B cell (primary cell): ENCODE data around the gene NTM. TPM values are rescaled to one million over a fixed set of nuclear protein-coding genes. Genes with fewer than 3 reads are reported as not detected.

ENCODE experiments used
- ATAC-seq: fragments of 200-7000 bp; cut with Tn5 transposase; one replicate; pipeline ENCODE4 v1.10.0; 2021; ENCODE audit warnings: low read depth, mild to moderate bottlenecking, moderate number of reproducible peaks, moderate library complexity
- CTCF ChIA-PET: fragments of 350-600 bp; sonication (Branson Sonifier 250); formaldehyde crosslinking; loops from one replicate; lab custom pipeline; 2021; ENCODE audit warnings: antibody characterized with exemption, inconsistent platforms; lab: Charles Lee
- POLR2A ChIA-PET: fragments of 350-600 bp; sonication (Branson Sonifier 250); formaldehyde crosslinking; loops from one replicate; lab custom pipeline; 2021; ENCODE audit warnings: antibody characterized with exemption; lab: Charles Lee
- DNase-seq: peaks from one replicate; pipeline ENCODE4 v3.0.0; 2013
- H2AFZ ChIP-seq: 2 replicates; pipeline ENCODE4 v1.6.1; 2012; ENCODE audit warnings: mild to moderate bottlenecking, low read depth, low read length; ENCODE audit not compliant: insufficient read depth, poor library complexity, severe bottlenecking
- H3K27ac ChIP-seq, 2 donors: 1 replicate in 1 of 2; 2 replicates in 1 of 2; pipeline ENCODE4 v1.5.1; 2012 to 2013; ENCODE audit warnings: low read length in 2 of 2, mild to moderate bottlenecking in 2 of 2, moderate library complexity in 1 of 2
- H3K27me3 ChIP-seq, 4 experiments: fragments of 200-600 bp in 1 of 4; sonication (generic) in 1 of 4; replicated peaks in 1 of 4; 1 replicate in 2 of 4; 2 replicates in 2 of 4; pipeline versions ENCODE4 v1.6.1 to v1.7.0; 2013 to 2016; ENCODE audit warnings: low read length in 3 of 4, mild to moderate bottlenecking in 2 of 4, mixed read lengths in 1 of 4, moderate library complexity in 1 of 4; ENCODE audit not compliant: insufficient read depth in 4 of 4, control insufficient read depth in 3 of 4; ENCODE audit errors: control extremely low read depth in 1 of 4
- H3K36me3 ChIP-seq, 2 experiments: replicated peaks in 1 of 2; 1 replicate in 1 of 2; 2 replicates in 1 of 2; pipeline versions ENCODE4 v1.6.1 to v1.7.1; 2013; ENCODE audit warnings: low read length in 1 of 2; ENCODE audit not compliant: insufficient read depth in 2 of 2, control insufficient read depth in 1 of 2; ENCODE audit errors: control extremely low read depth in 1 of 2, extremely low read depth in 1 of 2
- H3K4me1 ChIP-seq, 2 donors: fragments of 200-600 bp in 1 of 2; sonication (generic) in 1 of 2; 1 replicate in 1 of 2; 2 replicates in 1 of 2; pipeline versions ENCODE4 v1.5.1 to v1.6.1; 2013 to 2017; ENCODE audit warnings: low read length in 2 of 2; ENCODE audit not compliant: control insufficient read depth in 2 of 2, insufficient read depth in 2 of 2
- H3K4me2 ChIP-seq: replicated peaks from 2 replicates; pipeline ENCODE3; 2012; ENCODE audit warnings: mild to moderate bottlenecking, low read depth, low read length; ENCODE audit not compliant: poor library complexity, severe bottlenecking
- H3K4me3 ChIP-seq, 5 experiments: fragments of 200-600 bp in 1 of 5; sonication (generic) in 1 of 5; 1 replicate in 3 of 5; 2 replicates in 2 of 5; pipeline versions ENCODE4 v1.5.1 to v1.7.0; 2011 to 2016; ENCODE audit warnings: low read length in 4 of 5, mild to moderate bottlenecking in 4 of 5, low read depth in 2 of 5, control low read depth in 1 of 5, moderate library complexity in 1 of 5; ENCODE audit not compliant: insufficient read depth in 1 of 5; ENCODE audit errors: control extremely low read depth in 1 of 5, extremely low read depth in 1 of 5
- H3K79me2 ChIP-seq: fragments of 200-600 bp; sonication (generic); one replicate; pipeline ENCODE4 v1.6.0; 2016; ENCODE audit warnings: low read length; ENCODE audit not compliant: control insufficient read depth, insufficient read depth
- H3K9ac ChIP-seq: fragments of 200-600 bp; sonication (generic); 2 replicates; pipeline ENCODE4 v1.6.1; 2017; ENCODE audit warnings: mild to moderate bottlenecking, low read length, moderate library complexity
- H3K9me3 ChIP-seq, 3 donors: one replicate each; pipeline versions ENCODE4 v1.6.1 to v1.7.1; 2013; ENCODE audit warnings: low read length in 2 of 3; ENCODE audit not compliant: control insufficient read depth in 2 of 3, insufficient read depth in 1 of 3; ENCODE audit errors: control extremely low read depth in 1 of 3
- H4K20me1 ChIP-seq: 2 replicates; pipeline ENCODE4 v1.6.0; 2012; ENCODE audit warnings: mild to moderate bottlenecking, low read length; ENCODE audit not compliant: insufficient read depth, control insufficient read depth, poor library complexity, severe bottlenecking
- H3K27ac Mint-ChIP-seq: one replicate; pipeline ENCODE4 v1.8.0; 2021; ENCODE audit warnings: mixed read lengths
- H3K27me3 Mint-ChIP-seq: one replicate; pipeline ENCODE4 v1.8.0; 2021; ENCODE audit warnings: mixed read lengths
- H3K4me1 Mint-ChIP-seq: one replicate; pipeline ENCODE4 v1.8.0; 2021; ENCODE audit warnings: mixed read lengths
- H3K4me3 Mint-ChIP-seq: one replicate; pipeline ENCODE4 v1.8.0; 2021; ENCODE audit warnings: mixed read lengths
- H3K9me3 Mint-ChIP-seq: one replicate; pipeline ENCODE4 v1.8.0; 2022; ENCODE audit warnings: mixed read lengths; ENCODE audit not compliant: insufficient read depth
- CTCF ChIP-seq: fragments of 200-600 bp; IDR thresholded peaks from one replicate; pipeline ENCODE4 v1.8.0; 2022; ENCODE audit warnings: antibody characterized with exemption, mild to moderate bottlenecking
- EZH2 ChIP-seq: IDR thresholded peaks from 2 replicates; pipeline ENCODE4 v1.6.1; 2012; ENCODE audit warnings: borderline replicate concordance, low read depth, mild to moderate bottlenecking, moderate library complexity, low read length; ENCODE audit not compliant: insufficient read depth, poor library complexity, severe bottlenecking
- WGBS: methylation state at CpG from one replicate; pipeline ENCODE4 v1.1.5; 2013; ENCODE audit warnings: missing lambda C conversion rate; ENCODE audit not compliant: insufficient coverage; 5-methylcytosine and 5-hydroxymethylcytosine counted together
- intact Hi-C: fragments of 100-400 bp; cut with micrococcal nuclease; formaldehyde crosslinking; loops from one replicate; pipeline ENCODE4 v1.10.0; 2022
- polyA plus RNA-seq: library from polyadenylated mRNA; depleted of rRNA; stranded (reverse); fragments of >200 nt; gene quantifications from 2 replicates; pipeline ENCODE4 v1.2.3, GENCODE V29; 2012
- total RNA-seq, 2 donors: library from RNA; stranded (reverse); fragments of 120-200 nt in 1 of 2; gene quantifications; 1 replicate in 1 of 2; 2 replicates in 1 of 2; pipeline versions ENCODE4 v1.2.3 to v1.2.4, GENCODE V29; 2013 to 2022

NTM gene
- total and polyA plus RNA-seq, 2 donors (not counting 1 experiment from before 2014, with no cell fraction given): not detected

- H3K27me3 Mint-ChIP-seq: no peaks in the 10 kb centered on the region
Measured at GRCh38 chr11:132298357-132298756, 927.9 kb downstream of the NTM start.

GRCh38 chr11:132300283-132300682, 929.9 kb downstream of the NTM start:
- CTCF ChIA-PET: interaction anchor here (1.0 kb wide), 1 partner anchor 12 kb away, joined by 4 read pairs; no protein-coding TSS in a partner anchor
- 38% methylated on average over 2 of the region's 5 CpGs for WGBS
- TF ChIP-seq EZH2 (no peak), CTCF (no peak)

More at GRCh38 chr11:132298357-132298756, 927.9 kb downstream of the NTM start:
- Mint-ChIP-seq H3K4me1 (no peaks in the 10 kb centered on the region), H3K27ac (no peak overlapping the region), H3K9me3 (no peaks in the 10 kb centered on the region), H3K4me3 (no peak overlapping the region)
- WGBS: 93% methylated on average over 3 of the region's 4 CpGs
- Histone ChIP-seq H3K9me3 (peaks cover 0 to 4% (median 0%) of the 10 kb centered on the region in 3 donors), H3K4me1 (no peaks in the 10 kb centered on the region), H3K27ac (no peak overlapping the region), H3K36me3 (no peaks in the 10 kb centered on the region), H3K4me2 (no peak overlapping the region), H3K79me2 (no peaks in the 10 kb centered on the region), H3K4me3 (no peak overlapping the region), H3K27me3 (no peaks in the 10 kb centered on the region), H4K20me1 (no peaks in the 10 kb centered on the region), H3K9ac (no peak overlapping the region), H2AFZ (no peak overlapping the region)
- TF ChIP-seq EZH2: no peak
- TF ChIP-seq CTCF: no peak
- no peak for DNase-seq
- ChIA-PET POLR2A (no interaction called here), CTCF (no interaction called here)
- intact Hi-C loops: no loop called here
- no peak for ATAC-seq

More at GRCh38 chr11:132300283-132300682, 929.9 kb downstream of the NTM start:
- Mint-ChIP-seq H3K27me3 (no peaks in the 10 kb centered on the region), H3K9me3 (no peaks in the 10 kb centered on the region), H3K4me1 (no peaks in the 10 kb centered on the region), H3K27ac (no peak overlapping the region), H3K4me3 (no peak overlapping the region)
- Histone ChIP-seq H3K27me3 (no peaks in the 10 kb centered on the region), H2AFZ (no peak overlapping the region), H3K36me3 (no peaks in the 10 kb centered on the region), H3K9me3 (peaks cover 0 to 4% (median 0%) of the 10 kb centered on the region in 3 donors), H3K4me3 (no peak overlapping the region), H3K27ac (no peak overlapping the region), H3K79me2 (no peaks in the 10 kb centered on the region), H3K4me2 (no peak overlapping the region), H3K4me1 (no peaks in the 10 kb centered on the region), H3K9ac (no peak overlapping the region), H4K20me1 (no peaks in the 10 kb centered on the region)
- ATAC-seq: no peak
- no peak for DNase-seq
- POLR2A ChIA-PET: no interaction called here
- intact Hi-C loops: no loop called here
